ENCODE data around the gene MNX1. TPM values are rescaled to one million over a fixed set of nuclear protein-coding genes. Genes with fewer than 3 reads are reported as not detected.
A peak's percentile ranks its signal among the peaks of the same experiment; 100 is the strongest.

The MNX1 gene
- total and polyA plus RNA-seq, 2 donors (not counting 1 experiment from before 2014, with no cell fraction given): not detected

DNA sequence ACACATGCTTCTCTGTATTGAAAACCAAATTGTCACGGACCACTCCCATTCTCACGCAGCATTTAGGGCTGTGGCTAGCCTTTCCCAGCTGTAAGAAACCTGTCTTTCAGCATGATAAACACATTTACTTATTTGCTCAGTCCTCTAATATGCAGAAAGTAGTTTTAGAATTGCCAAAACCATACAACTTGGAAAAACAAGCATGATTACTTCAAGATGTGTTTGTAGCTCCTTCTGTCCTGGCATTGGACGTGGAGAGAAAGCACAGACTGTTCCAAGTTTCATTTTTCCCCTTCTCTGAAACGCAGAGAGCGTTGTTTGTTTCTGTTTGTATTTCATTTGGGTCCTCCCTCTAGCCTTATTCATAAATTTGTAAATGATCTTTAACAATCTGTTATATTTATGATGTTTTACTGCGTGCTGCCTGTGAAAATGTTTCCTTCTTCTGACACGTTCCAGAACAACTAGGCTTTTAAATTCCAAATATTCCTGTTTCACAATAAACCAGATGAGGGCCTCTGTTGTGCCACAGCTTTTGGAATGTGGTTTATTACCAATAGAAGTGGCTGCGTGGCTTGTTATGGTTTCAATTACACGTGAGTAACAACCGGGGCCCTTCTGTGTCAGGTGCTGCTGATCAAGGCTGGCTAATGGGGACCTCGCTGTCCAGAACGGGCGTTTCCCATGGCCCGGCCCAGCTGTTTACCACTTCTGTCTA lies 26.1 kb downstream of the MNX1 start:
- no peaks in the 10 kb centered on the region for H3K9me3 ChIP-seq (ENCODE audit: control insufficient read depth, insufficient read depth, low read depth, low read length)
- no peak overlapping the region for H2AFZ ChIP-seq (ENCODE audit: low read length)
- H3K36me3 ChIP-seq (ENCODE audit: control insufficient read depth, insufficient read depth, low read length): no peaks in the 10 kb centered on the region
- peak in 1 of 2 donors; percentile 58 for DNase-seq (ENCODE audit: low read depth in 2 of 2)
- peak overlapping the region; percentile 60 for H3K4me2 ChIP-seq (ENCODE audit: extremely low read depth, insufficient read depth, low read length)
- no peaks in the 10 kb centered on the region for H3K27me3 ChIP-seq (ENCODE audit: control insufficient read depth, insufficient read depth, low read length)
- H3K9ac ChIP-seq (ENCODE audit: insufficient read depth, low read length): no peak overlapping the region
- H3K4me1 ChIP-seq (ENCODE audit: control insufficient read depth, extremely low read depth, insufficient read depth, low read length): no peaks in the 10 kb centered on the region
- H3K4me3 ChIP-seq (replicated peaks in 1 of 4; ENCODE audit: control extremely low read depth in 1 of 4, insufficient read depth in 1 of 4, low read depth in 3 of 4, low read length in 4 of 4): peak overlapping the region in 2 of 4 experiments; percentile 14 to 35
- no peaks in the 10 kb centered on the region for H4K20me1 ChIP-seq (ENCODE audit: control insufficient read depth, extremely low read depth, insufficient read depth, low read length)
- TF ChIP-seq EZH2 (IDR thresholded peaks at IDR 0.05; ENCODE audit: low read length, missing control alignments): no peak
- TF ChIP-seq, protein P1, sequence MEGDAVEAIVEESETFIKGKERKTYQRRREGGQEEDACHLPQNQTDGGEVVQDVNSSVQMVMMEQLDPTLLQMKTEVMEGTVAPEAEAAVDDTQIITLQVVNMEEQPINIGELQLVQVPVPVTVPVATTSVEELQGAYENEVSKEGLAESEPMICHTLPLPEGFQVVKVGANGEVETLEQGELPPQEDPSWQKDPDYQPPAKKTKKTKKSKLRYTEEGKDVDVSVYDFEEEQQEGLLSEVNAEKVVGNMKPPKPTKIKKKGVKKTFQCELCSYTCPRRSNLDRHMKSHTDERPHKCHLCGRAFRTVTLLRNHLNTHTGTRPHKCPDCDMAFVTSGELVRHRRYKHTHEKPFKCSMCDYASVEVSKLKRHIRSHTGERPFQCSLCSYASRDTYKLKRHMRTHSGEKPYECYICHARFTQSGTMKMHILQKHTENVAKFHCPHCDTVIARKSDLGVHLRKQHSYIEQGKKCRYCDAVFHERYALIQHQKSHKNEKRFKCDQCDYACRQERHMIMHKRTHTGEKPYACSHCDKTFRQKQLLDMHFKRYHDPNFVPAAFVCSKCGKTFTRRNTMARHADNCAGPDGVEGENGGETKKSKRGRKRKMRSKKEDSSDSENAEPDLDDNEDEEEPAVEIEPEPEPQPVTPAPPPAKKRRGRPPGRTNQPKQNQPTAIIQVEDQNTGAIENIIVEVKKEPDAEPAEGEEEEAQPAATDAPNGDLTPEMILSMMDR (conservative IDR thresholded peaks at IDR 0.05 in 1 of 2, IDR thresholded peaks at IDR 0.05 in 1 of 2; ENCODE audit: low read depth in 1 of 2, low read length in 2 of 2): no peak
- H3K79me2 ChIP-seq (ENCODE audit: control insufficient read depth, insufficient read depth, low read length): no peaks in the 10 kb centered on the region
- no peak overlapping the region for H3K27ac ChIP-seq (ENCODE audit: insufficient read depth, low read length)

DNA sequence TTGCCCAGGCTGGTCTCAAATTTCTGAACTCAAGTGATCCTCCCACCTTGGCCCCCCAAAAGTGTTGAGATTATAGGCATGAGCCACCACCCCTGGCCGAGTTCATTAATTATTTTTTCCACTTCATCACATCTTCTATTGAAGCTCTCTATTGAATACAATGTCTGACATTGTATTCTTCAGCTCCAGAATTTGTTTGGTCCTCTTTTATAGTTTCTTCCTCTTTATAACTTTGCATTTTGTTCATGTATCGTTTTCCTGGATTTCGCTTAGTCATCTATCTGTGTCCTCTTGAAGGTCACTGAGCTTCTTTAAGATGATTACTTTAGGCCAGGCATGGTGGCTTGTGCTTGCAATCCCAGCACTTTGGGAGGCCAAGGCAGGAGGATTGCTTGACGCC lies 30.8 kb downstream of the MNX1 start:
- no peak overlapping the region for H3K9ac ChIP-seq (ENCODE audit: insufficient read depth, low read length)
- H4K20me1 ChIP-seq (ENCODE audit: control insufficient read depth, extremely low read depth, insufficient read depth, low read length): no peaks in the 10 kb centered on the region

DNA sequence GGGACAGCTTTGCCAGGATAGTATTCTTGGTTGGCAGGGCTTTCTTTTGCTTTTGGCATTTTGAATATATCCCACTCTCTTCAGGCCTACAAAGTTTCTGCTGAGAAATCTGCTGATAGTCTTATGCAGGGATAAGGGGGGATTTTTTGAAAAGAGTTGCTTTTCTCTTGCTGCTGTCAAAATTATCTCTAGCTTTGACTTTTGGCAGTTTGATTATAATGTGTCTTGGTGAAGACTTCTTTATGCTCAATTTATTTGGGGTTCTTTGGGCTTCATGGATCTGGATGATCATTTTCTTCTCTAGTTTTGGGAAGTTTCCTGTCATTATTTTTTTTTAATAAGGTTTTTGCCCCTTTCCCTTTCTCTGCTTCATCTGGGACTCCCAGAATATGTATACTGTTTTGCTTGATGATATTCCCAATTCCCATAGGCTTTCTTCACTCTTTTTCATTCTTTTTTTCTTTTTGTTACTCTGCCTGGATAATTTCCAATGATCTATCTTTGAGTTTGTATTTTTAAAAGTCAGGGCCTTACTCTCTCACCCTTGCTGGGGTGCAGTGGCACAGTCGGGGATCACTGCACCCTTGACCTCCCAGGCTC lies 31.4 kb downstream of the MNX1 start:
- Histone ChIP-seq H4K20me1 (ENCODE audit: control insufficient read depth, extremely low read depth, insufficient read depth, low read length) (no peaks in the 10 kb centered on the region), H3K36me3 (ENCODE audit: control insufficient read depth, insufficient read depth, low read length) (no peaks in the 10 kb centered on the region), H3K4me2 (ENCODE audit: extremely low read depth, insufficient read depth, low read length) (no peak overlapping the region), H3K79me2 (ENCODE audit: control insufficient read depth, insufficient read depth, low read length) (no peaks in the 10 kb centered on the region), H3K4me3 (replicated peaks in 1 of 4; ENCODE audit: control extremely low read depth in 1 of 4, insufficient read depth in 1 of 4, low read depth in 3 of 4, low read length in 4 of 4) (no peak overlapping the region), H3K9ac (ENCODE audit: insufficient read depth, low read length) (no peak overlapping the region), H3K4me1 (ENCODE audit: control insufficient read depth, extremely low read depth, insufficient read depth, low read length) (no peaks in the 10 kb centered on the region), H3K27me3 (ENCODE audit: control insufficient read depth, insufficient read depth, low read length) (no peaks in the 10 kb centered on the region), H3K27ac (ENCODE audit: insufficient read depth, low read length) (no peak overlapping the region), H2AFZ (ENCODE audit: low read length) (no peak overlapping the region), H3K9me3 (ENCODE audit: control insufficient read depth, insufficient read depth, low read depth, low read length) (no peaks in the 10 kb centered on the region)
- DNase-seq (ENCODE audit: low read depth in 2 of 2): no peak
- TF ChIP-seq EZH2 (IDR thresholded peaks at IDR 0.05; ENCODE audit: low read length, missing control alignments): no peak
- TF ChIP-seq, protein P1 (conservative IDR thresholded peaks at IDR 0.05 in 1 of 2, IDR thresholded peaks at IDR 0.05 in 1 of 2; ENCODE audit: low read depth in 1 of 2, low read length in 2 of 2): no peak

More for the DNA sequence above, 30.8 kb downstream of the MNX1 start:
- no peak overlapping the region for H3K4me2 ChIP-seq (ENCODE audit: extremely low read depth, insufficient read depth, low read length)
- no peaks in the 10 kb centered on the region for H3K9me3 ChIP-seq (ENCODE audit: control insufficient read depth, insufficient read depth, low read depth, low read length)
- no peaks in the 10 kb centered on the region for H3K79me2 ChIP-seq (ENCODE audit: control insufficient read depth, insufficient read depth, low read length)
- TF ChIP-seq, protein P1 (conservative IDR thresholded peaks at IDR 0.05 in 1 of 2, IDR thresholded peaks at IDR 0.05 in 1 of 2; ENCODE audit: low read depth in 1 of 2, low read length in 2 of 2): no peak
- no peak for TF ChIP-seq EZH2 (IDR thresholded peaks at IDR 0.05; ENCODE audit: low read length, missing control alignments)
- H3K27ac ChIP-seq (ENCODE audit: insufficient read depth, low read length): no peak overlapping the region
- DNase-seq (ENCODE audit: low read depth in 2 of 2): no peak
- H3K27me3 ChIP-seq (ENCODE audit: control insufficient read depth, insufficient read depth, low read length): no peaks in the 10 kb centered on the region
- no peak overlapping the region for H3K4me3 ChIP-seq (replicated peaks in 1 of 4; ENCODE audit: control extremely low read depth in 1 of 4, insufficient read depth in 1 of 4, low read depth in 3 of 4, low read length in 4 of 4)
- H3K4me1 ChIP-seq (ENCODE audit: control insufficient read depth, extremely low read depth, insufficient read depth, low read length): no peaks in the 10 kb centered on the region
- no peak overlapping the region for H2AFZ ChIP-seq (ENCODE audit: low read length)
- H3K36me3 ChIP-seq (ENCODE audit: control insufficient read depth, insufficient read depth, low read length): no peaks in the 10 kb centered on the region

All from fibroblast of lung (primary cell).